GM04503 (cell line): Measurements from ENCODE around the gene FOXP4.

Source experiments
- DNase-seq: peaks from one replicate; pipeline ENCODE4 v3.0.0-alpha.2; 2012; ENCODE audit warnings: low read depth

The FOXP4 gene

GRCh38 chr6:41522780-41523548 lies 23.2 kb upstream of the FOXP4 start:
- no peak for DNase-seq

GRCh38 chr6:41523915-41524633 lies 22.1 kb upstream of the FOXP4 start:
- no peak for DNase-seq

GRCh38 chr6:41524634-41525011 lies 21.6 kb upstream of the FOXP4 start:
- no peak for DNase-seq

- DNase-seq = no peak
Measured at GRCh38 chr6:41527721-41528408, 18.3 kb upstream of the FOXP4 start.

DNA sequence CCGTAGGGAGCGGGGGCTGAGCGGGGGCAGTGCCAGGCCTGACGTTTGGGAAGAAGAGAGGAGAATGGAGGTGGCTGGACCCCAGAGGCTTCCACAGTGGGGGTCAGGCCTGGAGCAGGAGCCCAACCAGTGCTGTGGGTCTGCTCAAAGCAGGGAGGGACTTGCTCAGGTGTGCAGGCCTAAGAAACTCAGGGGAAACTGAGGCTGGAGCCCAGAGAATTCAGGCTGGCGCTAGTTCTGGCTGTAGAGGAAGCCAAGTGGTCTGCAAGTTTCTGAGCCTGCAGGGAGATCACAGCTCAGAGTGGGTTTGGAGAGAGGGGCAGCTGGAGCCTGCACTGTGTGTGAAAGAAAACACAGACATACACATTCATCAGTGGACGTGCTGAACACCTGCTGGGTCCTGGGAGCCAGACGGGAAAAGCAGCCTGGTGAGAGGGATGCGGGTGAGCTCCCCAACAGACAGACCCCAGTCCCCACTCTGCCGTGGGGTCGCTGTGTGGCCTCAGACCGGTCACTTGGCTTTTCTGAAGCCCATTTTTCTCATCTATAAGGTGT lies 17.7 kb upstream of the FOXP4 start:
- no peak for DNase-seq

- no peak for DNase-seq
Measured at GRCh38 chr6:41529049-41529448, 17.1 kb upstream of the FOXP4 start.

GRCh38 chr6:41529970-41530369 lies 16.2 kb upstream of the FOXP4 start:
- no peak for DNase-seq

DNA sequence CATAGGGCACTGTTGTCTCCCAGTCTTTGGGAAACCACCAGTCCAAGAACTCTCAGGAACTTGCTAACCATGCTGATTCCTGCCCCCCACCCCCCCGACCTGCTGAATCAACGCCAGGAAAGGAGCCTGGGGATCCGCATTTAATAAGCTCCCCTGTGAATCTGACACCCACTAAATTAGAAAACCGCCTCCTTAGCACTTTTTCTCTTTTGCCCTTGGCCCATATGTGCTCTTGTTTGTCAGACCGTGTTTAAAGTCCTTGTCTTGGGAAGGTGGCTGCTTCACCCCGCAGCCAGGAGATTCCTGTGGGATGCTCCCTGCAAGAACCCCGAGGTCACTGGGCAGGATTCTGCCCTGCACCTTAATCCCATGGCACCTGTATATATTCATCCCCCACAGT lies 15.7 kb upstream of the FOXP4 start:
- no peak for DNase-seq

- DNase-seq = no peak
Measured at GRCh38 chr6:41531016-41531415, 15.2 kb upstream of the FOXP4 start.

DNA sequence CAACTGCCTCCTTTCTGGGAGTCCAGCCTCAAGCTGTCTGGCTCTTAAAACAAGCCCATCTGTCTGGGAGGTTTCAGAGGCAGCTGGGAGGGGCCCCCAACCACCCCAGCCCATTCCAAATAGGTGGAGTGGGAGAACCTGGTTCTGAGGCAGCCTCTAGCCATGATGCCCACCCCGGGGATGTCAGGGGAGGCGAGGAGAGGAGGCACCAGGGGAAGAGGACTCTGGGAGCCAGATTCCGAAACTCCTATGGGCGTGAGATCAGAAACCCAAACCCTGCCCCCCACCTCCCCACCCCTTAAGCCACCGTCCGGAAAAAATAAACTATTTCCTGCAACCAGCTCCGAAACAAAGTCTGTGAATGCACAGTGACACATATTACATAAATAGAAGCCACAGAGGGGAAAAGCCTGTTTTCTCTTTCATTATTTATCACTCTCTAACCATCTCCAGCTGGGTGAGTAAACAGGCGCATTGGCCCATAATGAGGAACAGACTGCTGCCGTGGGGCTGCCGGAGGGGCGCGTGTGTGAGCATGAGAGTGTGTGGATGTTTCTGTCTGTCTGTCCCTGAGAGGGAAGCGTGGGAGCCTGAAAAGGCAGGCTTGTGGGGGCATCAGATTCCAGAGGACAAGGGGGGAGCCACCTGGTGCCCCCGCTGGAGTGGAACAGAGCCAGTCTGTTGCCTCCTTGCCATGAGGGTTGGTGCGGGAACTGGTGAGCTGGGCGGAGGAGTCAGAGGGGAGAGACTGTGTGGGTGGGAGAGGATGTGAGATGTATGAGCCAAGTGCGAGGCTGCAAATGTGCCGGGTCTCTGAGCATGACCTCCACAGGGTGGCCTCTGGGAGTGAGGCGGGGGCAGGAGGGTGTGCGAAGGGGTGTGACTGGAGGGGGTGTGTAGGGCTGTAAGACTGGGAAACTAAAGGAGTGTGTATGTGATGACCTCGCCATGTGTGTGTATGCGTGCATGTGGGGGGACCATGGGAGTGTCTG lies 14.3 kb upstream of the FOXP4 start:
- DNase-seq = peak; percentile 61

- DNase-seq = no peak
Measured at GRCh38 chr6:41535766-41536165, 10.4 kb upstream of the FOXP4 start.

DNA sequence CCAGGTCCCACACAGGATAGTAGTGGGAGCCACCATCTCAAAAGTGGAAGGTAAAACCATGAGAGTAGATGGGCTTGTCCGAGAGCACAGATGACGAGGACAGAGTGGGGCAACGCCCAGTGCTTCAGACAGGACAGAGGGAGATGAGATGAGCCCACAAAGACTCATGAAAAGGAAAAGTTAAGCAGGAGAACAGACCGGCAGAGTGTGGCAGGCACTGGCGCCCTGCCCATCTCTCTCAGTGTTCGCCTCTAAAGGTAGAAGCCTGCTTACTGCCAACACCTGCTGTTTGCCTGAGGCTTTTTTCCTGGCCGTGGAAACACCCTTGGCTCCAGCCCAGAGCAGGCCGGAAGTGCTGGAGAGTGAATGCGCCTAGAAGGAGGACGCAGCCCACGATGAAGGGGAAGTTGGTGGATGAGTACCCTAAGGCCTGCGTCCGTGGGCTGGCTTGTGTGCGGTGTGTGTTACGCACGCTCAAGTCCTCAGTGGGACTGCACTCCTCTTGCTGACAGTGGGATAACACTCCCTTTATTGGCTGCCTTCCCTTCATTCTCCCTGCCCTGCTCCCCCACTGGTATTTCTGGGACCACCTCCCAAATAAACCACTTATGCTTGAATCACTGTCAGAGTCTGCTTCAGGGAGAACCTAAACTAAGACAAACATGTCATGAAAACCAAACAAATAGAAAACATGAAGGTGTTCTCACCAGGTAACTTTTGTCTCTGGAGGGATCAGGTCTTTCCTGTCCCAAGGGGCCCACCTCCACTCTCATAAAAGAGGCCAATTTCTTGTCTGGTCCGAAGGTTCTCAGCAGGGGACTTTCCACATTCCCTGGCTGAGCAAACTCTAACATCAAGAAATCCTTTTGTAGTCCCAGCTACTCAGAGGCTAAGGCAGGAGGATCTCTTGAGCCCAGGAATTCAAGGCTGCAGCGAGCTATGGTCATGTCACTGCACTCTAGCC lies 9.1 kb upstream of the FOXP4 start:
- no peak for DNase-seq

- DNase-seq = no peak
Measured at GRCh38 chr6:41538556-41539182, 7.5 kb upstream of the FOXP4 start.

- DNase-seq = no peak
Measured at GRCh38 chr6:41539204-41539603, 7.0 kb upstream of the FOXP4 start.

DNA sequence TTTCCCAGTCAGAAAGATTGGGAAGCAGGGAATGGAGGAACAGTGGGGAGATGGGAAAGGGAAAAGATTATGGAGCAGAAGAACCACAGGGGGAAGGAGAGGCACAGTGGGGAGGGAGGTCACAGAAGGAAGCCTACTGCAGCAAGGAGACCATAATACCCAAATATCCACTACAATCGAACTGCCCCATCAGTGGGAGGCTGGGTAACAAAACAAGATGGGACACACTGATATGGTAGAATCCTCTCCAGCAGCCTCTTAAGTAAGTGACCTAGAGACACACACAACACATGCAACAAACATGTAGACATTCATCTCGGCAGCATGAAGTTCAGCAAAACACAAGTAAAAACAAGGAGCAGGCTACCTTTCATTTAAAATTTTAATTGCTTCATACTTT lies 4.8 kb upstream of the FOXP4 start:
- DNase-seq = no peak

DNA sequence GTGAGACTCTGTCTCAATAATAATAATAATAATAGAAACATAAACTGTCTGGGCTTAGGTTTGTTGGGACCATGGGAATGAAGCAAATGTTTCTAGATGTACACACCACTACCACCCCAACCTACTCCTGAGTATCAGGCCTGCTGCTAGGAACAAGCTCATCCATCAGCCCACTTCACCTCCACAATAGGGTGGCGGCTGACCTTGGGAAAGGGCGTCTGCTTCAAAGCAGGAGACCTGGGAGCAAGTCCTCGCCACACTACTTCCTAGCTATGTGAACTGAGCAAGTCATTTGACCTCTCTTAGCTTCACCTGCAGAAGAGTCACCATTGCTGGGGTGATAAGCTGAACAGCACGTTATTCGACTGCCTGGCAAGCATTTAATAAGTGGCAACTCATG lies 3.1 kb upstream of the FOXP4 start:
- DNase-seq = no peak

DNA sequence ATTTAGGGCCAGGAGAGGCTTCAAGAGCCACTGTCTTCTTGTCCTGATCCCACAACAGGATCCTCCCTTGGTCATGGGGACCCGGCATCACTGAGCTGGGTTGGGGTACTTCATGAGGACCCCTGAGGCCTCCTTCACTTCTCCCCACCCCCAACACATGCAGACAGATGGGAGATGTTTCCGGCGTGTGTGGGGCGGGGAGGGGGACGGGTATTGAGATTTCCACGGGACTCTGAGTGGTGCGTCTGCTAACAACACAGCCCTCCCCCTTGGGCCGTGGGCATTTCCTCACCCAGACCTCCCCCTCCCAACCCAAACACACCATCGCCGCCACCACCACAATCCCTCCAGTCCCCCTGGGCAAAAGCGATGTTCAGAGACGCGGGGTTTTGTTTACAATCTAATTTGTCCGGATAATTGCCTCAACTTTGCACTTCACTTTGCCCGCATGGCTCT lies 906 bp upstream of the FOXP4 start:
- DNase-seq = no peak

GRCh38 chr6:41546475-41546865 lies 289 bp downstream of the FOXP4 start:
- DNase-seq = no peak

- no peak for DNase-seq
Measured at GRCh38 chr6:41546866-41547798, 951 bp downstream of the FOXP4 start.
